HG03175 (cell line): ENCODE data around the gene ANKRD10.

Experiments used
- ATAC-seq: cut with Tn5 transposase; IDR thresholded peaks from one replicate; pipeline ENCODE4 v1.9.1; 2021; ENCODE audit warnings: mild to moderate bottlenecking, moderate library complexity; ENCODE audit not compliant: unreplicated experiment

Gene ANKRD10

DNA sequence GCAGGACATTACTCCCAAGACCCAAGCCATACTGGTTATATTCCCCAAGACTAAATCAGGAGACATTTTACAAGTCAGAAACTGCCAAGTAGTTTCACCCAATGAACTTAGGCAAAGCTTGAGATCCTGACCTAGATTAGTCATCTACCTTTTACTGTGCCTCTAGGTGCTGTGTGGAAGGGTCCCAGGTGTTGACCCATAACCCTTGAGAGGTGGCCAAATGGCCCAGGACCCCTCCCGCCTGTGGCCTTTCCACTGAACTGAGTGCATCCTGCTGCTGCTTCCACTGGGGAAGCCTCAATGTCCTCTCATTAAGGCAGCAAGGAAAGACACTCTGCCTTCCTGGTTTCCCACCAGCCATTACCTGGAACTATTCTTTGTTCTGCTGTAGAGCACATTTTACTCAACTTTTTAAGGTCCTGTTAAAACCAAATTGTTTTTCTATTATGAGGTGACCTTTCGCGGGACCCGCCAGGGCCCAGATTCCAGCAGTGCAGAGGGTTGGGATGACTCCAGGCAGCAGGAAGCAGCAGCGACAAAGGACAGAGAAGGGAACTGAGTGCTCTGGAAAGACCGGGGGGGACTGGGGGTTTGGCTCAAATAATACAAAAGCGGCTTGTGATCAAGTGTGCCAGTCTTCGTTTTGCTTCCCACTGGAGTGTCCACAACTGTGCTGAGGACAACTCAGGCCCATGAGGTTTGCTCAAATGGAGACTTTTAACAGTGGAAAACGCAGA, 27.1 kb downstream of the ANKRD10 start:
- ATAC-seq: no peak

DNA sequence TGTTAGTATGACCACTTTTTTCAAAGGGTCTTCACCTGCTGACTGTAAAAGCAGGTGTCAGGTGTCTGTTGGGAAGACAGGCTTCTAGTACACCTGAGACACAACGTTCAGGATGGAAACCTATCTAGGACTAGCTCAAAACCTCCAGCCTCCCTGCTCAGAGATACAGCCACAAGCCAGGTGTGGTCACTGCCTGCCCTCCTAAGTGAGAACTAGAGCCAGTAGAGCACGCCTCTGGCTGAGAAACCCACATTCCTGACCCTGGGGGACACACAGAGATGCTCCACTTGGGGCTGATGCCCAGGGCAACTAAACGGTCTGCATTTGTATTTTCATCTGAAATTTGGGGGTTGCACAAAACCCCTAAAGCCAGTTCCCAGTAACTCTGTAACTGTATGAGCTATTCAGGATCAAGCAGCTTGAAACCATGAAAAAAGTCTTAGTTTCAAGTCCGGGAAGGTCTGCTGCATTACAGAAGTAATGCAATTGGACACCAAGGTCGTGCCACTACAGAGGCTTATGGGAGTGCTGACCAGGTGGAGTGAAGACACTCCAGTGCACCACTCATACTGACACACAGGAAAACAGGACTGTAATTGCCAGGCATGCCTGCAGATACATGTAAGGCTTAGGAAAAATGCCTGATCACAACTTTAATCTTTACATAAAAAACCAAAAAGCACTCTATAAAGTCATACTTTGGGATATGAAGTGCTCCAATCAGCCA, 27.8 kb downstream of the ANKRD10 start:
- no peak for ATAC-seq

DNA sequence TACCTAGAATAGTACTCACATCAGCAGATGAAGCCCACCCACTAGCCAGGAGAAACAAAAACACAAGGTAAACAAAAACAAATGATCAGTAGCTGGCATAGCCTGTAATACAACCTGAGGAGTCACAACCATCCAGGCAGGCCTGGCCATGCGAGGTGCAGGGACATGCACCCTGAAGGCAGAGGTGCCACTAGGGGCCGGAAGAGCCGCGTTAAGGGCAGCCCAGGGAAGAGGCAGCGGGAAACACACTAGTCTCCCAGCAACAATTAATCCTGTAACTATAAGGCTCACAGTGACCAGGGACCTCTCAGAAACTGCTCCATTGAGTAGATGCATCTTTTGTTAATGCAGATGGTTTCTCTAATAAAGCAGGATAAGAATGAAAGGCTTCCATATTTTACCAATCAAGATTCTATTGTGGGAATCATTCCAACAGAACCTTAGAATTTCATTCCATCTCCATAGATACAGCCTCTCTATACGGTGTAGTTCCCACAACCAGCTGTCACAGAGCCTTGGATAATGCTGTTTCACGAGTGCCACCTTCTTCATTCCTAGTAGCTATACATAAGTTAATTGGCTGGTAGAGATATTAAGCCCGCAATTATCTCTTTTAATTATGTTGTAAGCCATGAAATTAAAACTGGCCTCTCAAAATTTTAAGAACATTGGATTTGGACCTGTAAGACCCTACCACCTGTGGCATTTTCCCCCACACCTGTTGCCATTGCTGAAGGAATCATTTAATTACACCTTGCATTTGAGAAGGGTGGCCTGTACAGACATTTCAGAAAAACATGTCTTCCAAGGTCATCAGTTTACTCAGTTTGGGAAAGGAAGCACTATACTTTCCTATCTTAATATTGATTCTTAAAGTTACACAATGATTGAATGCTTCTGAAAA, 28.7 kb downstream of the ANKRD10 start:
- ATAC-seq: no peak

DNA sequence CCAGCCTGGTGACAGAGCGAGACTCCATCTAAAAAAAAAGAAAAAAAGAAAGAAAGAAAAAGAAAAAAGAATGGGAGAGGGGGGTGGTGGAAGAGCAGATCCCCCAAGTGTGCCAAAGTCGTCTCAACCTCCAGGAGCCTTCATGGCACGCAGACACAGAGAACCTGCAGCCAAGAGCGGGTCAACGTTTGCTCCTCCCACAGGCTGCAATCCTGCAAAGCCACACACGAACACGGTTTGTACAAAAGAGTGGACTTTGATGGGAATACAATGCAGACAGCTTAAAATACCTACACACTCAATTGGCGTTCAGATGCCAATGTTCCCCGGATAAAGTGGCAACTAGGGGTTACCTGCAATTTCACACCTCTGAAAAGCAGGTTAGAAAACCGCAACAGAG, 29.4 kb downstream of the ANKRD10 start:
- no peak for ATAC-seq

DNA sequence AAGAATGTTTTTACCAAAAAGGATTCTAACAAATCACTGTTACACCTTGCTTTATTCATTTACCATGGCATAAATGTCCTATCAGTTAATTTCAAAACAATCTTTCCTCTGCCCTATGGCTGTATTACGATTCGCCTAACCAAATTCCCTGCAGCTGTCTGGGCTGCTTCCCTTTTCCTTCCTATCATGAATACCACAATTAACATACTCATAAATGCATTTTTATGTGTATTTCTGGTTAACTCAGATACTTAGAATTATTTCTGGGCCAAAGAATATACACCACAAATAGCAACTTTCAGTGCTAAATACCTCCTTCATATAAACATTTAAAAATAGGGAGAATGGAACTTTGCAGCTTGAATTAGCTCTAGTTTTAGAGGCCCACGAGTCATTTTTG, 30.4 kb downstream of the ANKRD10 start:
- ATAC-seq: no peak

DNA sequence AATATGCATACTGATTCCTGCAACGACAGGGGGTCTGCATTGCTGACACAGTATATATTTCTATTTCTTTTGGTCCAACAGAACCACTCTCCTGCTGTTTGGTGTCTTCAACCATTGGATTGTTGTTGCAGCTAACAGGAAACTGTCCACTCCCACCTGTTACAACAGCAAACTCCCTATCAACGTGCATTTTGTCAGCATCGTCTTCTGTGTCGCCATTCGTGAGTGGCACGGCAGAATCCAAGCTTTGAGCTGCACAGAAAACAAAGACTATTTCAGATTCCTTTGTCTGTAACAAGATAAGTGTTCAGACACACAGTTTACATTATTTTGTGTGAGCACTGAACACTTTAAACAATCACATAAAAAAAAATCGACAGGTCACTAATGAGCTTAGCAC, 31.3 kb downstream of the ANKRD10 start:
- no peak for ATAC-seq

DNA sequence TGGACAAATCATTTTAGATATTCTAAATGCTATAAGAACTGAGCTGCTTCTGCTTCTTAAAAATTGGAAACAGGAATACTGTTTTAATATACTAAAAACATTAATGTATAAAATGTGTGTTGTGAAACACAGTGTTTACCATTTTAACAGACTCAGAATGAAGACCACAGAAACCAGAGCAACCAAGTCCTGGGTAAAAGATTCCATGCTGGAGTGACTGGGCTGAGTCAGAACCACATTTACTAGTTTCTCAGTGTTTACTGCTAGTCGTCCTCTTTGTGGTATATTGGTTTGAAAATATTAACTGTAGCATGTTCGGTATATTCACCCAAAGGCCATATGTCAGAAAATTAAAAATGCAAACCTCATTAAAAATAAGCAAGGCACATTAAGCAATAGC, 31.9 kb downstream of the ANKRD10 start:
- no peak for ATAC-seq

DNA sequence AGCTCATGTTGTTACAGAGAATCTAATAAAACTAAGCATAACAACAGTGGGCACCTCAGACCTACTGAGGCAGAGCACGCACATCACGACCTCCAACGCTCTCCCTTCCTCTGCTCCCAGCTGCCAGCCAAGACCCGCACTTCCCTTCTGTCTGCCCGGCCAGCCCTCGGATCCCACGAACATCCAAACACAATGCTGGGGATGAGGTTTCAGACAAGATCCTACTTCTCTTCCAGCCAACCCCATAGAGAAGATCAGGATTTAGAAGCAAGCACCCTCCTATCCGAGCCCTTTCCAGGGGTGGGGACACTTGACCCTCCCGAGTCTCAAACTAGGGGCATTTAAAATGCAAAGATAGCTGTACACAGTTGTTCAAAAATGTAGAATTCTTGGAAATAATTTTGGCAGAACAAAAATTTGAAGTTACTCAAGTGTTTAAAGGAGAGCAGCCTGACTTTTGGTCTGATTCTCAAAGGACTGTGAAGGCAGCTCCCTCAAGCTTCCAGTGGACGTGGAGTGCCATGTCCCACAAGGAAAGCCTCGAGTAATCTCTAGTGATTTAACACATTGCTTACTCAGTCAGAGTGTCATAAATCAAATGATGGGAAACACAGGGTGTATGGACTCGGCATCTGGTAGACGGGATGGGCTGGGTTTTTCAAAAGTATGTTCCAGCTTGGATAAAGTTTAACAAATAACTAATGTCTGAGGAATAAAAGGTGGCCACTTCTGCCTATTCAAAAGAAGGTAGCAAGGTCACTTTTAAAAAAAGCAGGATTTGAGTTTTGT, 32.8 kb downstream of the ANKRD10 start:
- ATAC-seq: no peak

DNA sequence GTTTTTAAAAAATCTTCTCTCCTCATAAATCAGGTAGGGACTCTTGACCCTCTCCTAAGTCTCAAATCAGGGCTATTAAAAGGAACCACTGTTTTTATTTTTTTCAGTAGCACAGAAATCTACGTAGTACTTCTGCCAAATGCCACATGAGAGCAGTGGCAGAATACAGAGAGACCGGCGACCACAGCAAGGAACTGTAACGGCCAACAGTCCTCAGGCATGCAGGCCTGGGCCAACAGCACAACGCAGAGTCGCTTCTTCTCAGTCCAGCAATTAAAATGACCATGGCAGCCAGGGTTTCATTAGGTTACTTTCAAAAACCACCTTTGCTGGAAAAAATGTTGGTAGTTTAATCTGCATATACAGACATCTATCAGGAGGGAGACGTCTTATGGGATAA, 34.2 kb downstream of the ANKRD10 start:
- no peak for ATAC-seq

DNA sequence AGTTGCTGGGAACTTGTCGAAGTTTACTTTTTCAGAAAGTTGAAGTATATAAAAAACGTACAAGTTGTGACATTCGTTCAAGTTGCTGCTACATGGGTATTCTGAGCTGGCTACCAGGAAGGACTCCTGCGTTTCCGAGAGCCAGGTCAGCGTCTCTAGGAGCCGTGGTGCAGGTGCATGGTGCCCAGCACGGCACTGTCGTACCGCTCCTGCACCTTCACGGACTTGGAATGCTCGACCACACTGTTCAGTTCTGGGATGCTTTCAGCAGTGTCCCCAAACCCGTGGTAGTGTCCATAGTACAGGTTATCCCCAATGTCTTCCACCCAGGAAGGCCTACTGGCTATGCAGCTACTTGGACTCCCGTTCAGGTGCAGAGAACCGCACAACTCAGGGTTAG, 35.4 kb downstream of the ANKRD10 start:
- ATAC-seq: no peak

DNA sequence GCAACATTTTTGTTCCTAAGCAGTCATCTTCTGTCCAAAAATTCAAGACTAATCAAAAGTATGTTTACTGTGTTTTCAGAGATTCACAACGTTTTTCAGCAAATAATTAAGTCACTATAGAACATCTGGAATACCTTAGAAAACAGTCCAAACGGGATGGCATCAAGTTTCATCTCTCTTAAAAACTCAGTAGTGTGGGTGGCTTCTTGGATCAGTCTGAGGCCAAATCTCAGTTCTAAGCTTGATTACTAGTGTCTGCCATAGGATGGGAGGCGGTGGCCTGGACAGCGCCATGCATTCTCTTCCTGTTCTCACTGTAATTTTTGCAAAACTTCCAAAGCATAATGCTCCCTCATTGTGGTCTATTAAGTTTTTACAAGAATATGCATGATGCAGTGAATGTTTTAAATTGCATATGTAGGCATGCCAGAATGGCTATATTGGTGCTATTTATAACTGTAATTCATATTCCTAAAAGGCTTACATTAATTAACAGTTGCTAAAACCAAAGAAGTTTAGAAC, 37.1 kb downstream of the ANKRD10 start:
- no peak for ATAC-seq

DNA sequence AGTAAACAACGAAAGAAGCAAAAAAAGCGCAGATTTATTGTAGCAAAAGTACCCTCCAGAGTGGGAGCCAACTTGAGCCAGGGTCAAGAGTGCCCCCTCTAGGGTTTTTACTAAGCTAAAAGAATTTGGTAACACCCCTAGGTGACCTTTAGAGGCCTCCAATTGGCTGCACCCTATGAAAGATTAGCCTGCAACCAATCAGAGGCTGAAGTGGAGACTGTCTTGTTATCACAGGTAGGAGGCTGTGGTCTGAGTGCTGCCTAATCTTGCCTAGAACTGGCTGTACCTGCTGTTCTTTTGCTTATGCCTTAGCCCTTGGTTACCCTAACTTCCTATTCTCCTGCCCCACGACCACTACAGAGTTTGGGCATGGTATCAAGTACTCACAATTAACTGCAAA, 38.3 kb downstream of the ANKRD10 start:
- ATAC-seq: no peak

DNA sequence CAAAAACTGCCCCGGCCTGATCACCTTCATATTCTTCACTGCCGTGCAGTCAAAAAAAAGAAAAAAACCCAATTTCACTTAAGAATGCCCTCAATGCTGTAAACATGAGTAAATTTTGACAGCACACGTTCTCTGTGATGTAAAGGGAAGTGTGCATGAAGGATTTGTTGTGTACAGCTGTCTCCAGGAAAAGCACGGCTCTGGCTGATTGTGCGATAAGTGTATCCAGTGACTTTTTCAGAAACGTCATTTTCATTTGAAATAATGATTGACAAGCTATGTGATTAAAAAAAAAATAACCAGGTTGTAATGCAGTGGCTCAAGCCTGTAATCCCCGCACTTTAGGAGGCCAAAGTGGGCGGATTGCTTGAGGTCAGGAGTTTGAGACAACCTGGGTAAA, 39.6 kb downstream of the ANKRD10 start:
- ATAC-seq: no peak

DNA sequence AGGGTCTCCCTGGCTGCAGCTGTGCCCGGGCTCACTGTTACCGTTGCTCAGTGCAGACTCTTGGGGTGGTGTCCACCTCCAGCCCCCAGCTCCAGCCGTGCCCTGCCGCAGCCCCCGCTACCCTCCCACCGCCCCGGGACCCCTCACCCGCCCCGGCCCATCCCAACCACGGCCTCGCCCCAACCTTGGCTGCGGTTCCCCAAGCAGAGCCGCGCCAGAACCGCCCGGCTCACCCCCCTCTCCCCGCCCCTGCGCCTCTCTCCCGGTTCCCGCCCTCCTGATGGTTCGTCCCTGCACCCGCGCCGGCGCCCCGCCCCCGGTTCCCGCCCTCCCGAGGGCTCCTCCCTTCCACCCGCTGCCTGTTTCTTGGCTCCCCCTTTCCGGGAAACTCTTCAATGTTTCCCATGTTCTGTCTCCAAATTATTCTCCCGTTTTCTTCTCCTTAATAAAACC, 40.3 kb downstream of the ANKRD10 start:
- ATAC-seq: no peak

DNA sequence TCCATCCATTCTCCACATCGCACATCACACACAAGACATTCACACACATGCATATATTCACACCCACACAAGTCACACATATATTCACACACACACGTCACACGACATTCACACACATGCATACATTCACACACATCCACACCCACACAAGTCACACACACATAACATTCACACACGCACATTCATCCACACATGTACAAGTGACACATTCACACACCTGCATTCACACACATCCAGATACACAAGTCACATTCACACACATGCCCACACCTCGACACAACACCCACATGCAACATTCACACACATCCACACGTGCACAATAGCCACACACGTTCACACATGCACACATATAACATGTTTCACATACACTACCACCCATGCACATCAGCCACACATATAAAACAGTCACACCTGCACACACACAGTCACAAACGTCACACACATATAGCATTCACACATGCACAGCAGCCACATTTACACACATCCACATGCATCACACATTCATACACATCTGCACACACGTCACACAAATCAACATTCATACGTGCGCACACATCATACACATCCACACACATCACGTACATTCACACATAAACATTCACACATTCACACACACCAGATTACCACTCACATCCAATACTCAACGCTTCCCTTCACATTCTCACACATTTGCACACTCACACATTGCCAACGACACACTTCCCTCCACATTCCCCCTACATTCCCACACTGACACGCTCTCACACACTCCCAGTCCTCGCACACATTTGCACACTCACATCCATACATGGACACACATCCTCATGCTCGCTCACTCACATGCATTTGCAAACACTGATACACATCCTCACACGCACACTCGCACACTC, 41.0 kb downstream of the ANKRD10 start:
- no peak for ATAC-seq

DNA sequence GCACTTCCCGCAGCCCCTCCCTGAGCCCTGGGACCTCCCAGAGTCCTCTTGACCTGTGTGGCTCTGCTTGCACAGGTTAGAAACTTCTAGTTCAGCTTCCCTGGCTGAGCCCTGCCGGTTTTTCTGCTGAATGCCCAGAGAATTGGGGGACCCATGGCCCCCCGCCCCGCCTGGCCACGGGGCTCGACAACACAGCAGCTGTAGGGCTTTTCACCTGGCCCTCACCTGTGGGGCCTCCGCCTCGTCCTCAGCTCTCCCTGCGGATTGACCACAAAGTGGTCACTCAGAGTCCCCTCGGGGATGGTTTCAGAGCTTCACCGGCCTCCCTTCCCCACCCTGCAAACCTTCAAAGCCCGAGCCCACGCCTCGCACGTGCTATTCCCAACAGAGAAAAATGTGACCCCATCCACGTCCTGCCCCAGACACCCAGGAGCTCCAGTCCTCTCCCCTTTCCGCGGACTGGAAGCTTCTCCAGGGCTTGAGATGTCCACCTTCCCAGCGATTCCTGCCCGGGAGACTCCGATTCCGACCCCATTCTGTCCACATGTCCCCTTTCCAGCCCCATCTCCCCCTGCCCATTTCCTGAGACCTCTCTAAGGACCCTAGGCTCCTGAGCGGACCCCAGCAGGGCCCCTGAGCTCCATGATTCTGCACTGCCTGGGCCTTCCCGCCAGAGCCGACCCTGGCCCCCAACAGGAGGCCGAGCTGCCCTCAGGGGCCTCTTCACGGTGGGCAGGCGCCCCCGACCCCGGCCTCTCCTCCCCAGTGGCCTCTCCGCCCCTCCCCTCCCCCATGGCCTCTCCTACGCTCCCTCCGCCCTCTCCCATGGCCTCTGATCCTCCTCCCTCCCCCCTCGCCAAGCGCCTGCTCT, 41.9 kb downstream of the ANKRD10 start:
- no peak for ATAC-seq

DNA sequence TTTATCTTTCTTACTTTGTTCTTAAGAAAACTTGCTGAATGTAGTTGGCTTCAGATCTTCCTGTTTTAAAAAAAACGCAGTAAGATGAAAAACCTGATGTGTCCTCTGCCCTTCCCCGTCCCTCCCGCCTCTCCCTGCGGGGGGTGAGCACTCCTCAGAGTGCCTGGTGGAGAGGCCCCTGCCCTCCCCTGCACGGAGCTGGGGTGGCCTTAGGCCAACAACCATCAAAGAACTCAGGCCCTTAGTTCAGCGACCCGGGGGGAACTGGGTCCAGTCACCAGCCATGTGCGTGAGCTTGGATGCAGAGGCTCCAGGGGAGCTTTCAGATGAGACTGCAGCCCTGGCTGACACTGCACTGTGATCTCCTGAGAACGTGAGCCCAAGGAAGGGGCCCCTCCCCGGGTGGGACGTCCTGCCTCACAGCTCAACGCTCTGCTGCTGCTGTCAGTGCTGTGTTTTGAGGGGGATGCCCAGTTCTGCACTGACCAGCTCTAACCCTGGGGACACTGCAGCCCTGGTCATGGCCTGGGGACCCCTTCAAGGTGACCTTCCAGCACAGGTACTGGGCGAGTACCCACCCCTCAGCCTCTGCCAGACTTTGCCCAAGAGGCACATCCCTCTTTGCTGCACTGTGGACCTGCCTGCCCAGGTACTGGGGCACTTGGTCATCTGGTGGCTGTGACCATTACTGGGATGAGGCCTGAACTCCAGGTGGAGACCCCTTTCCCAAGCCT, 42.7 kb downstream of the ANKRD10 start:
- no peak for ATAC-seq
